Tibial artery (tissue), 4 donors: ENCODE results near the gene C9orf78.
"Not testable (repeated sequence)": the region's sequence is repeated elsewhere in the genome, so short reads cannot be mapped to it uniquely, and the experiment has no call there.

Source experiments
- DNase-seq, 2 donors: peaks; one replicate each; pipeline ENCODE4 v3.0.0-alpha.2; 2019
- H3K27ac ChIP-seq, 2 donors: fragments of 200-600 bp; sonication (generic) in 1 of 2; 1 replicate in 1 of 2; 2 replicates in 1 of 2; pipeline ENCODE4 v1.5.1; 2018 to 2019; ENCODE audit warnings: mild to moderate bottlenecking in 1 of 2
- H3K27me3 ChIP-seq, 2 donors: fragments of 200-600 bp; sonication (generic) in 1 of 2; one replicate each; pipeline versions ENCODE4 v1.5.1 to v1.6.0; 2016 to 2019
- H3K36me3 ChIP-seq, 3 donors: fragments of 200-600 bp; sonication (generic) in 2 of 3; one replicate each; pipeline ENCODE4 v1.5.1; 2016 to 2019; ENCODE audit warnings: mild to moderate bottlenecking in 2 of 3
- H3K4me1 ChIP-seq, 4 donors: fragments of 200-600 bp; sonication (generic) in 2 of 4; 1 replicate in 3 of 4; 2 replicates in 1 of 4; pipeline ENCODE4 v1.5.1; 2016 to 2019
- H3K4me3 ChIP-seq, 2 donors: fragments of 200-600 bp; sonication (generic) in 1 of 2; 1 replicate in 1 of 2; 2 replicates in 1 of 2; pipeline ENCODE4 v1.5.1; 2018 to 2019; ENCODE audit warnings: mild to moderate bottlenecking in 2 of 2
- H3K9me3 ChIP-seq, 3 donors: fragments of 200-600 bp; sonication (generic) in 1 of 3; one replicate each; pipeline ENCODE4 v1.5.1; 2016 to 2019
- intact Hi-C: fragments of 100-400 bp; cut with DNase I; formaldehyde crosslinking; loops from one replicate; pipeline ENCODE4 v1.15.0; 2023; ENCODE audit warnings: low total_unique reads
- TF ChIP-seq, protein P1 (sequence below), 2 experiments: fragments of 200-600 bp in 1 of 2; fragments of 450-650 bp in 1 of 2; IDR thresholded peaks; one replicate each; pipeline ENCODE4 v1.5.1; 2017 to 2019; ENCODE audit warnings: antibody characterized with exemption in 2 of 2, mild to moderate bottlenecking in 1 of 2, moderate library complexity in 1 of 2

C9orf78 gene

DNA sequence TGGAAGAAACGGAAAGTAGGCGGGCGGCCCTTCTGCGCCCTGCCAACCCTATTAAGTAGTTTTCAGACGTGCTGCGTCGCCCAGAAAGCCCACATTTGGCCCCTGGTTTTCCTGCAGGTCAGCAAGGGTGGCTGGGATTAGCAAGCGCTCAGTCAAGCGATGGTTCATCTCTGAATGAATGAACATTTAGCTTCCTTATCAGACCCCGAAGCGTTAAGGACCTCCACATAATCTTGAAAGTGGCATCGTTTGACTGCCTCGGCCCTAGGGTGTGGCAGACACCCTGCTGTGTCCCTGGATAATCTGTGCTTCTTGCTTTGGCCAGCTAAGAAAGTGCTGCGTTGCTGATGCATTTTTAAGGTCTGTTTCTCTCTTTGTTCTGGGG is 31.4 kb downstream of the C9orf78 start:
- Histone ChIP-seq H3K27me3 (no peaks in the 10 kb centered on the region), H3K9me3 (no peaks in the 10 kb centered on the region), H3K36me3 (peaks cover 5 to 35% (median 18%) of the 10 kb centered on the region in 3 donors), H3K4me3 (peak overlapping the region; percentile 68 to 87), H3K27ac (peak overlapping the region; percentile 74 to 81), H3K4me1 (peaks cover 0 to 15% (median 10%) of the 10 kb centered on the region in 4 donors)
- DNase-seq: no peak
- TF ChIP-seq, protein P1, sequence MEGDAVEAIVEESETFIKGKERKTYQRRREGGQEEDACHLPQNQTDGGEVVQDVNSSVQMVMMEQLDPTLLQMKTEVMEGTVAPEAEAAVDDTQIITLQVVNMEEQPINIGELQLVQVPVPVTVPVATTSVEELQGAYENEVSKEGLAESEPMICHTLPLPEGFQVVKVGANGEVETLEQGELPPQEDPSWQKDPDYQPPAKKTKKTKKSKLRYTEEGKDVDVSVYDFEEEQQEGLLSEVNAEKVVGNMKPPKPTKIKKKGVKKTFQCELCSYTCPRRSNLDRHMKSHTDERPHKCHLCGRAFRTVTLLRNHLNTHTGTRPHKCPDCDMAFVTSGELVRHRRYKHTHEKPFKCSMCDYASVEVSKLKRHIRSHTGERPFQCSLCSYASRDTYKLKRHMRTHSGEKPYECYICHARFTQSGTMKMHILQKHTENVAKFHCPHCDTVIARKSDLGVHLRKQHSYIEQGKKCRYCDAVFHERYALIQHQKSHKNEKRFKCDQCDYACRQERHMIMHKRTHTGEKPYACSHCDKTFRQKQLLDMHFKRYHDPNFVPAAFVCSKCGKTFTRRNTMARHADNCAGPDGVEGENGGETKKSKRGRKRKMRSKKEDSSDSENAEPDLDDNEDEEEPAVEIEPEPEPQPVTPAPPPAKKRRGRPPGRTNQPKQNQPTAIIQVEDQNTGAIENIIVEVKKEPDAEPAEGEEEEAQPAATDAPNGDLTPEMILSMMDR (IDR thresholded peaks at IDR 0.05): no peak
- intact Hi-C loops: no loop called here

DNA sequence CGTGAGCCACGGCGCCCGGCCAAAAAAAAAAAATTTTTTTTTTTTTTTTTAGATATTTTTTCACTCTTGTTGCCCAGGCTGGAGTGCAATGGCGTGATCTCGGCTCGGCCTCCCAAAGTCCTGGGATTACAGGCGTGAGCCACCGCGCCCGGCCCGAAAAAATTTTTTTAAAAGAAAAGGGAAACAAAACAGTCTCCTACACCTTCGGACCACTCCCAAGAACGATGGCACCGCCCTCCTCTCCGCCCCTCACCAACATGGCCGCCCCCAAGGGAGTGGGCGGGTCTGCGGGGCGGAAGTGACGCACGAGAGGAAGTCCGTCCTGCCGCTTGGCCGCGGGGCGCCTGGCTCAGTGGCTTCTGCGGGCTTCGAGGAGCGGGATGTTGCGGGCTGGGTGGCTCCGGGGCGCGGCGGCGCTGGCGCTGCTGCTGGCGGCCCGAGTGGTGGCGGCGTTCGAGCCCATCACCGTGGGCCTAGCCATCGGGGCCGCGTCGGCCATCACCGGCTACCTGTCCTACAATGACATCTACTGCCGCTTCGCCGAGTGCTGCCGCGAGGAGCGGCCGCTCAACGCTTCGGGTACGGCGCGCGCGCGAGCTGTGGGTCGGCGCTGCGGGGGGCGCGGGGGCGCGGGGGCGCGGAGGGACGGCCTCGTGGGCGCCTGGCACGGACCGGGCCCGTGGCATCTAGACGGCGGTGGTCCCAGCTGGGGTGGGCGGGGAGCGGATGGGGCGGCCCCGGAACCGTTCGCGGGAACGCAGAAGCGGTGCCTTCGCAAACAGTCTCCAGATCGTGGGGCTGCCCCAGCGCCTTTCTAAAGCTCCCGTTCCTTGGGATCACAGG is 32.0 kb downstream of the C9orf78 start, which contains the start of gene TOR1B:
Gene TOR1B (plus strand): TSS at position 352 of the 843 bp plus-strand sequence. CDS start 29 bp downstream, at position 381.
- Histone ChIP-seq H3K4me3 (peak within 1 kb of the TSS; percentile 68 to 87), H3K27ac (peak within 1 kb of the TSS; percentile 74 to 81), H3K27me3 (no peaks in the 10 kb centered on the region), H3K9me3 (no peaks in the 10 kb centered on the region), H3K4me1 (peaks cover 0 to 15% (median 10%) of the 10 kb centered on the region in 4 donors), H3K36me3 (peaks cover 5 to 29% (median 14%) of the 10 kb centered on the region in 3 donors)
- intact Hi-C loops: no loop called here
- TF ChIP-seq, protein P1 (IDR thresholded peaks at IDR 0.05): peak in 1 of 2 experiments; percentile 19
- peak; percentile 94 to 97 for DNase-seq

DNA sequence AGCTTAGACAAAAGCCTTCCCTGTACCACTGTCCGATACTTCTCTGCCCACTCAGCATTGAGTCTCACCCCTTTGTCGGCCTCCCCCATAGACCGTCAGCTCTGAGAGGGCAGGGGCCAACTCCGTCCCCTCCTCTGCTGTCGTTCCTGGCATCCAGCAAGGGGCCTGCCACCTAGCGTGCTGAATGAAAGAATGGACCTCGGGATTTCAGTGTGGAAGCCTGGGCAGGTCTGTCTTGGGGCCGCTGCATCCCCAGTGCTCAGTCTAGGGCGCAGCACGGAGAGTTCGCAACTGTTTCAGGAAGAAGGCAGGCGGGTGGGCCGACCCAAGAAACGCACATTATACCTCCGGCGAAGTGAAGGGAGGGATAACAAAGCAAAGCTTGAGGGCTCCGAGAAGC is 33.6 kb downstream of the C9orf78 start:
- TF ChIP-seq, protein P1 (IDR thresholded peaks at IDR 0.05): no peak
- Histone ChIP-seq H3K36me3 (peaks cover 0 to 14% (median 5%) of the 10 kb centered on the region in 3 donors), H3K4me3 (no peak overlapping the region), H3K9me3 (no peaks in the 10 kb centered on the region), H3K27me3 (no peaks in the 10 kb centered on the region), H3K27ac (no peak overlapping the region), H3K4me1 (peaks cover 0 to 15% (median 10%) of the 10 kb centered on the region in 4 donors)
- intact Hi-C loops: no loop called here
- DNase-seq: no peak

DNA sequence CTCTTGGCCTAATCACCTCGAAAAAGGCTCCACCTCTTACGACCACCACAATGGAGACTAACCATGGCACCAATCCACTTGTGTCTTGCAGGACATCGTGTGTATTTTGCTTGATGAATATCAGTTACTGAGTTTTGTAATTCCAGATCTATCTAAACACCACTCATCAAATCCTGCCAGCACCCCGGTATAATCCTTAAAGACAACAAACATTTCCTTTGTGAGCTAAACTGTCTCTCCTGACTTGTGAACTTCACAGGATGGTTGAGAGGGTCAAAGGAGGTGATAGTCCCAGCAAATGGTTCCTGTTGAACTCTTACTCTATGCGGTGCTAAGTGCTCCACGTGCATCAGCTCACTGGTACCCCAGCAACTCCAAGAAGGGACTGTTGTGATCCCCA is 36.1 kb downstream of the C9orf78 start:
- Histone ChIP-seq H3K36me3 (no peaks in the 10 kb centered on the region), H3K27me3 (peaks cover 0 to 13% of the 10 kb centered on the region in 2 donors), H3K27ac (no peak overlapping the region), H3K4me3 (no peak overlapping the region), H3K4me1 (peaks cover 0 to 6% (median 5%) of the 10 kb centered on the region in 4 donors), H3K9me3 (no peaks in the 10 kb centered on the region)
- intact Hi-C loops: loop anchor here (10.0 kb wide), 1 partner anchor 674 kb away; no protein-coding TSS in a partner anchor
- TF ChIP-seq, protein P1 (IDR thresholded peaks at IDR 0.05): no peak
- DNase-seq: no peak

DNA sequence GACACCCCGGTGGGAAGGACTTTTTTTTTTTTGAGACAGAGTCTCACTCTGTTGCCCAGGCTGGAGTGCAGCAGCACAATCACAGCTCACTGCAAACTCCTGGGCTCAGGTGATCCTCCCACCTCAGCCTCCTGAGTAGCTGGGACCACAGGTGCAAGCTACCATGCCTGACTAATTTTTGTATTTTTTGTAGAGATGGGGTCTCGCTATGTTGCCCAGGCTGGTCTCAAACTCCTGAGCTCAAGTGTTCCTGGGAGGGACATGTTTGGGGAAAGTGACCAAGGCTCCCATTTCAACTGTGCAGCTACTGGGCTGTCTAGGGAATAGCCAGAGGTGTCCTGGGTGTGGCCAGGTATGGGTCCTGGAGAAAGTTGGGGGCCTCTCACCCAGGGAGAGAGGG is 39.0 kb downstream of the C9orf78 start:
- not testable (repeated sequence) for H3K4me3 ChIP-seq, H3K4me1 ChIP-seq, H3K27ac ChIP-seq, DNase-seq, H3K9me3 ChIP-seq, H3K36me3 ChIP-seq
- intact Hi-C loops: loop anchor here (10.0 kb wide), 1 partner anchor 671 kb away; no protein-coding TSS in a partner anchor
- H3K27me3 ChIP-seq: peaks cover 0 to 20% of the 10 kb centered on the region in 2 donors

DNA sequence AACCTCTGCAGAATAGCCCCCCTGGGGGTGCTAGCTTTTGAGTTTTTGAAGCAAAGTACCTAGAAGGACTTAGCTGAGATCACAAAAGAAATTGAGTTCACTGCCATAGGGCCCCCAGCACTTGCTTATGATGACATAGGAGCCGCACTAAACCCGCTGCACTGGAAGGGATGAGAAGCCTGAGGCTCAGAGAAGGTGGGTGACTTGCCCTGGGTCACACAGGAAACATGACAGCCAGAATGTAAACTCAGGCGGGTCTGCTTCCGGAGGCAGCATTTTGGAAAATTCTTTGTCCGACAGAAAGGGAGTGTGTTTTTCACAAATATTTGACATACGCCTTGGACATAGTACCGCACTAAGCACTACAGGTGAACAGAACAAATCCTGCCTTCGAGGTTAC is 40.5 kb downstream of the C9orf78 start:
- Histone ChIP-seq H3K4me3 (no peak overlapping the region), H3K27me3 (peaks cover 0 to 20% of the 10 kb centered on the region in 2 donors), H3K9me3 (no peaks in the 10 kb centered on the region), H3K27ac (no peak overlapping the region), H3K4me1 (peaks cover 0 to 5% (median 0%) of the 10 kb centered on the region in 4 donors), H3K36me3 (no peaks in the 10 kb centered on the region)
- DNase-seq: no peak
- intact Hi-C loops: loop anchor here (10.0 kb wide), 1 partner anchor 670 kb away; no protein-coding TSS in a partner anchor
- TF ChIP-seq, protein P1 (IDR thresholded peaks at IDR 0.05): no peak
